H9 (cell line): ENCODE results near the gene MARCHF6. TPM values are rescaled to one million over a fixed set of nuclear protein-coding genes. Genes with fewer than 3 reads are reported as not detected.

Source experiments
- DNase-seq: peaks from one replicate; pipeline ENCODE4 v3.0.0-alpha.2; 2017
- H2AFZ ChIP-seq: one replicate; pipeline ENCODE4 v1.6.1; 2013; ENCODE audit warnings: mild to moderate bottlenecking, low read length, control low read depth, moderate library complexity
- H2AK5ac ChIP-seq: 2 replicates; pipeline ENCODE4 v1.6.1; 2013; ENCODE audit warnings: low read length, control low read depth, mixed read lengths; ENCODE audit not compliant: insufficient read length
- H2BK120ac ChIP-seq: one replicate; pipeline ENCODE4 v1.6.1; 2013; ENCODE audit warnings: low read depth, mild to moderate bottlenecking, low read length, control low read depth, inconsistent platforms; ENCODE audit not compliant: poor library complexity, severe bottlenecking
- H2BK12ac ChIP-seq: 2 replicates; pipeline ENCODE4 v1.6.1; 2013; ENCODE audit warnings: low read length, control low read depth, mixed read lengths, low read depth; ENCODE audit not compliant: insufficient read length
- H2BK15ac ChIP-seq: 2 replicates; pipeline ENCODE4 v1.6.1; 2013; ENCODE audit warnings: low read depth, low read length, control low read depth
- H2BK20ac ChIP-seq: one replicate; pipeline ENCODE4 v1.6.1; 2013; ENCODE audit warnings: low read depth, mild to moderate bottlenecking, low read length, control low read depth, inconsistent platforms; ENCODE audit not compliant: poor library complexity, severe bottlenecking
- H2BK5ac ChIP-seq: 2 replicates; pipeline ENCODE4 v1.6.1; 2013; ENCODE audit warnings: low read length, control low read depth, mixed read lengths; ENCODE audit not compliant: insufficient read length
- H3K14ac ChIP-seq: 2 replicates; pipeline ENCODE4 v1.6.1; 2013; ENCODE audit warnings: low read length, control low read depth; ENCODE audit not compliant: insufficient read depth
- H3K18ac ChIP-seq: 2 replicates; pipeline ENCODE4 v1.6.1; 2013; ENCODE audit warnings: low read depth, mild to moderate bottlenecking, mixed read lengths, low read length, control low read depth; ENCODE audit not compliant: insufficient read length
- H3K23ac ChIP-seq: 2 replicates; pipeline ENCODE4 v1.6.1; 2013; ENCODE audit warnings: low read length, control low read depth, mixed read lengths, low read depth; ENCODE audit not compliant: insufficient read length
- H3K23me2 ChIP-seq: 2 replicates; pipeline ENCODE4 v1.6.1; 2013; ENCODE audit warnings: low read depth, mild to moderate bottlenecking, mixed read lengths, low read length, control low read depth; ENCODE audit not compliant: insufficient read length, poor library complexity, severe bottlenecking
- H3K27ac ChIP-seq: 2 replicates; pipeline ENCODE4 v1.5.1; 2013; ENCODE audit warnings: low read length, control low read depth, mixed read lengths, low read depth; ENCODE audit not compliant: insufficient read length
- H3K27me3 ChIP-seq: 2 replicates; pipeline ENCODE4 v1.6.1; 2013; ENCODE audit warnings: low read length, control low read depth, inconsistent platforms; ENCODE audit not compliant: insufficient read depth
- H3K4ac ChIP-seq: 2 replicates; pipeline ENCODE4 v1.6.1; 2013; ENCODE audit warnings: low read depth, mild to moderate bottlenecking, control low read depth, inconsistent platforms, low read length, moderate library complexity
- H3K4me1 ChIP-seq: 2 replicates; pipeline ENCODE4 v1.6.1; 2013; ENCODE audit warnings: low read length, control low read depth, inconsistent platforms; ENCODE audit not compliant: insufficient read depth
- H3K4me2 ChIP-seq: 2 replicates; pipeline ENCODE4 v1.6.1; 2013; ENCODE audit warnings: low read length, control low read depth, mixed read lengths; ENCODE audit not compliant: insufficient read length, insufficient read depth
- H3K56ac ChIP-seq: 2 replicates; pipeline ENCODE4 v1.6.1; 2013; ENCODE audit warnings: low read depth, mild to moderate bottlenecking, mixed read lengths, low read length, control low read depth; ENCODE audit not compliant: insufficient read length
- H3K79me1 ChIP-seq: 2 replicates; pipeline ENCODE4 v1.6.1; 2013; ENCODE audit warnings: low read depth, mild to moderate bottlenecking, moderate library complexity, low read length, control low read depth, inconsistent platforms; ENCODE audit not compliant: insufficient read depth, poor library complexity, severe bottlenecking
- H3K79me2 ChIP-seq: 2 replicates; pipeline ENCODE4 v1.6.1; 2013; ENCODE audit warnings: low read length, control low read depth, inconsistent platforms; ENCODE audit not compliant: insufficient read depth
- H3K9ac ChIP-seq: 2 replicates; pipeline ENCODE4 v1.6.1; 2013; ENCODE audit warnings: low read length, control low read depth, mixed read lengths; ENCODE audit not compliant: insufficient read length; ENCODE audit errors: extremely low read depth
- H3K9me3 ChIP-seq: one replicate; pipeline ENCODE4 v1.6.1; 2013; ENCODE audit warnings: low read depth, low read length, inconsistent platforms; ENCODE audit not compliant: control insufficient read depth
- H3T11ph ChIP-seq: one replicate; pipeline ENCODE4 v1.6.1; 2013; ENCODE audit warnings: mild to moderate bottlenecking, low read length, control low read depth, inconsistent platforms
- H4K20me1 ChIP-seq: one replicate; pipeline ENCODE4 v1.6.1; 2013; ENCODE audit not compliant: control insufficient read depth, insufficient read length, insufficient read depth
- H4K5ac ChIP-seq: 2 replicates; pipeline ENCODE4 v1.6.1; 2013; ENCODE audit warnings: low read depth, mild to moderate bottlenecking, mixed read lengths, low read length, control low read depth; ENCODE audit not compliant: insufficient read length
- H4K8ac ChIP-seq: replicated peaks from 2 replicates; pipeline ENCODE4 v1.6.1; 2013; ENCODE audit warnings: low read length, control low read depth, mixed read lengths, low read depth; ENCODE audit not compliant: insufficient read length
- H4K91ac ChIP-seq: 2 replicates; pipeline ENCODE4 v1.6.1; 2013; ENCODE audit warnings: low read depth, mild to moderate bottlenecking, moderate library complexity, mixed read lengths, low read length, control low read depth; ENCODE audit not compliant: insufficient read length
- H3K27ac Mint-ChIP-seq, 3 experiments: 2 replicates in 2 of 3; 3 replicates in 1 of 3; pipeline ENCODE4 v1.8.0; 2020 to 2021; ENCODE audit warnings: mixed read lengths in 3 of 3, mild to moderate bottlenecking in 1 of 3, moderate library complexity in 1 of 3
- H3K27me3 Mint-ChIP-seq: 2 replicates; pipeline ENCODE4 v1.8.0; 2021; ENCODE audit warnings: low read depth, mild to moderate bottlenecking, moderate library complexity, mixed read lengths
- H3K36me3 Mint-ChIP-seq, 3 experiments: 2 replicates in 2 of 3; 3 replicates in 1 of 3; pipeline ENCODE4 v1.8.0; 2020 to 2021; ENCODE audit warnings: low read depth in 3 of 3, mixed read lengths in 3 of 3; ENCODE audit not compliant: insufficient read depth in 1 of 3
- H3K4me1 Mint-ChIP-seq, 2 experiments: 2 replicates each; pipeline ENCODE4 v1.8.0; 2020; ENCODE audit warnings: mixed read lengths in 2 of 2
- H3K4me3 Mint-ChIP-seq, 2 experiments: 2 replicates in 1 of 2; 3 replicates in 1 of 2; pipeline ENCODE4 v1.8.0; 2020 to 2021; ENCODE audit warnings: mild to moderate bottlenecking in 2 of 2, mixed read lengths in 2 of 2, moderate library complexity in 1 of 2
- H3K9me3 Mint-ChIP-seq, 2 experiments: 2 replicates in 1 of 2; 3 replicates in 1 of 2; pipeline ENCODE4 v1.8.0; 2020; ENCODE audit warnings: mild to moderate bottlenecking in 2 of 2, mixed read lengths in 2 of 2, moderate library complexity in 1 of 2
- CTCF ChIP-seq: fragments of 200-600 bp; sonication (generic); conservative IDR thresholded peaks from 3 replicates; pipeline ENCODE4 v1.8.0; 2021; ENCODE audit warnings: antibody characterized with exemption, mild to moderate bottlenecking
- WGBS: extraction: QIAGEN DNeasy Blood & Tissue Kit; methylation state at CpG from one replicate; pipeline ENCODE4 v1.1.7; 2013; ENCODE audit warnings: missing lambda C conversion rate, low lambda C conversion rate, mixed read lengths; ENCODE audit not compliant: insufficient read length; ENCODE audit errors: extremely low coverage; 5-methylcytosine and 5-hydroxymethylcytosine counted together
- total RNA-seq: library from RNA; stranded (reverse); gene quantifications from 2 replicates; pipeline ENCODE4 v1.2.1, GENCODE V29; 2021

Gene MARCHF6
- total RNA-seq, 1 experiment from 2014 or later: 118 TPM

GRCh38 chr5:10308844-10309243 lies 44.7 kb upstream of the MARCHF6 start:
- Histone ChIP-seq H3K27ac (no peak overlapping the region), H3K4ac (no peak overlapping the region), H4K91ac (no peak overlapping the region), H3K23me2 (peaks cover 13% of the 10 kb centered on the region), H2AK5ac (no peak overlapping the region), H3K14ac (no peak overlapping the region), H3K79me2 (no peaks in the 10 kb centered on the region), H4K5ac (no peak overlapping the region), H2BK12ac (no peak overlapping the region), H3K56ac (no peak overlapping the region), H2BK5ac (no peak overlapping the region), H2AFZ (no peak overlapping the region), H4K8ac (no peak overlapping the region), H3K4me2 (no peak overlapping the region), H3K23ac (no peak overlapping the region), H3T11ph (no peak overlapping the region), H4K20me1 (no peaks in the 10 kb centered on the region), H3K4me1 (peaks cover 3% of the 10 kb centered on the region; the same call in 1 of the 2 replicates), H2BK15ac (no peak overlapping the region), H3K9me3 (no peaks in the 10 kb centered on the region), H3K9ac (no peak overlapping the region), H3K79me1 (no peaks in the 10 kb centered on the region), H2BK20ac (no peak overlapping the region), H3K18ac (no peak overlapping the region), H3K27me3 (no peaks in the 10 kb centered on the region), H2BK120ac (no peak overlapping the region)
- no peak for TF ChIP-seq CTCF
- peaks cover 23 to 28% of the 10 kb centered on the region in 2 experiments for H3K4me1 Mint-ChIP-seq
- peak overlapping the region; percentile 32 to 71 for H3K4me3 Mint-ChIP-seq
- WGBS: no CpG with 5 or more reads among the region's 6 CpGs
- peaks cover 25% of the 10 kb centered on the region for H3K27me3 Mint-ChIP-seq
- H3K9me3 Mint-ChIP-seq: peaks cover 2 to 4% of the 10 kb centered on the region in 2 experiments; a peak in 3 of 5 replicates
- H3K36me3 Mint-ChIP-seq: peaks cover 2 to 10% (median 9%) of the 10 kb centered on the region in 3 experiments; a peak in 5 of 7 replicates
- no peak overlapping the region; a peak in 1 of 7 replicates for H3K27ac Mint-ChIP-seq
- DNase-seq: peak; percentile 56
